Endothelial cell (in vitro differentiated cells): Measurements from ENCODE around the gene INO80B. TPM values are rescaled to one million over a fixed set of nuclear protein-coding genes. Genes with fewer than 3 reads are reported as not detected.

Experiments
- DNase-seq: peaks from one replicate; pipeline ENCODE4 v3.0.0; 2021; ENCODE audit warnings: low spot score
- H3K27ac Mint-ChIP-seq: one replicate; pipeline ENCODE4 v1.8.0; 2021; ENCODE audit warnings: mixed read lengths, inconsistent platforms; ENCODE audit not compliant: unreplicated experiment
- H3K27me3 Mint-ChIP-seq: one replicate; pipeline ENCODE4 v1.8.0; 2021; ENCODE audit warnings: mild to moderate bottlenecking, moderate library complexity, mixed read lengths, inconsistent platforms; ENCODE audit not compliant: unreplicated experiment
- H3K36me3 Mint-ChIP-seq: one replicate; pipeline ENCODE4 v1.8.0; 2021; ENCODE audit warnings: mild to moderate bottlenecking, low read depth, mixed read lengths, inconsistent platforms; ENCODE audit not compliant: unreplicated experiment
- H3K4me1 Mint-ChIP-seq: one replicate; pipeline ENCODE4 v1.8.0; 2021; ENCODE audit warnings: mild to moderate bottlenecking, mixed read lengths, inconsistent platforms; ENCODE audit not compliant: unreplicated experiment
- H3K4me3 Mint-ChIP-seq: one replicate; pipeline ENCODE4 v1.8.0; 2021; ENCODE audit warnings: mild to moderate bottlenecking, mixed read lengths, inconsistent platforms; ENCODE audit not compliant: unreplicated experiment
- H3K9me3 Mint-ChIP-seq: one replicate; pipeline ENCODE4 v1.8.0; 2021; ENCODE audit warnings: mixed read lengths, inconsistent platforms; ENCODE audit not compliant: unreplicated experiment
- total RNA-seq: library from RNA; stranded (reverse); fragmentation: NEBNext Ultra II Directional; extraction: Animal tissue kit (Norgen Biotek cat#: 25700); gene quantifications from one replicate; pipeline ENCODE4 v1.2.1, GENCODE V29; 2021; ENCODE audit not compliant: unreplicated experiment
- TF ChIP-seq, protein P1 (sequence below): fragments of 200-600 bp; sonication (generic); IDR thresholded peaks from one replicate; pipeline ENCODE4 v1.5.0; 2021; ENCODE audit warnings: antibody characterized with exemption; ENCODE audit not compliant: unreplicated experiment

INO80B gene
- total RNA-seq, 1 donor from 2014 or later = 22.1 TPM

DNA sequence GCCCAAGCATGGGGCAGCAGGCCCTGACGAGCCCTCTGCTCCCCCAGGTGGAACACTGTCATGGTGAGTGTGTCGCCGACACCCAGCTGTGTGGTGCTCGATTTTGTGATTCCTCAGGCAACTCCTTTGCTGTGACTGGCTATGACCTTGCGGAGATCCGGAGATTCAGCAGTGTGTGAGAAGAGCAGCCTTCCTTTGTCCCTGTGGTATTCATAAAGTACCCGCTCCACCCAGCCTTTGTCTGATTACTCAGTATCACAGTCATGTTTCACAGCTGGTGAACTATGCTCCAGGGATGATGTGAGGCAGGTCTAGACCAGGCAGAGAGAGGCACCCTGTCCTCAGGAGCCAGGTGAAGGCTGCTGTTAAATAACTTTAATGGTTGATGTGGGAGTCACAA, 29.4 kb upstream of the INO80B start:
- no peak for DNase-seq
- peaks cover 51% of the 10 kb centered on the region for H3K36me3 Mint-ChIP-seq
- H3K27me3 Mint-ChIP-seq = peaks cover 14% of the 10 kb centered on the region
- H3K9me3 Mint-ChIP-seq = no peaks in the 10 kb centered on the region
- TF ChIP-seq, protein P1, sequence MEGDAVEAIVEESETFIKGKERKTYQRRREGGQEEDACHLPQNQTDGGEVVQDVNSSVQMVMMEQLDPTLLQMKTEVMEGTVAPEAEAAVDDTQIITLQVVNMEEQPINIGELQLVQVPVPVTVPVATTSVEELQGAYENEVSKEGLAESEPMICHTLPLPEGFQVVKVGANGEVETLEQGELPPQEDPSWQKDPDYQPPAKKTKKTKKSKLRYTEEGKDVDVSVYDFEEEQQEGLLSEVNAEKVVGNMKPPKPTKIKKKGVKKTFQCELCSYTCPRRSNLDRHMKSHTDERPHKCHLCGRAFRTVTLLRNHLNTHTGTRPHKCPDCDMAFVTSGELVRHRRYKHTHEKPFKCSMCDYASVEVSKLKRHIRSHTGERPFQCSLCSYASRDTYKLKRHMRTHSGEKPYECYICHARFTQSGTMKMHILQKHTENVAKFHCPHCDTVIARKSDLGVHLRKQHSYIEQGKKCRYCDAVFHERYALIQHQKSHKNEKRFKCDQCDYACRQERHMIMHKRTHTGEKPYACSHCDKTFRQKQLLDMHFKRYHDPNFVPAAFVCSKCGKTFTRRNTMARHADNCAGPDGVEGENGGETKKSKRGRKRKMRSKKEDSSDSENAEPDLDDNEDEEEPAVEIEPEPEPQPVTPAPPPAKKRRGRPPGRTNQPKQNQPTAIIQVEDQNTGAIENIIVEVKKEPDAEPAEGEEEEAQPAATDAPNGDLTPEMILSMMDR = no peak
- H3K27ac Mint-ChIP-seq = peak overlapping the region; percentile 68
- peak overlapping the region; percentile 78 for H3K4me3 Mint-ChIP-seq
- H3K4me1 Mint-ChIP-seq = peaks cover 13% of the 10 kb centered on the region

DNA sequence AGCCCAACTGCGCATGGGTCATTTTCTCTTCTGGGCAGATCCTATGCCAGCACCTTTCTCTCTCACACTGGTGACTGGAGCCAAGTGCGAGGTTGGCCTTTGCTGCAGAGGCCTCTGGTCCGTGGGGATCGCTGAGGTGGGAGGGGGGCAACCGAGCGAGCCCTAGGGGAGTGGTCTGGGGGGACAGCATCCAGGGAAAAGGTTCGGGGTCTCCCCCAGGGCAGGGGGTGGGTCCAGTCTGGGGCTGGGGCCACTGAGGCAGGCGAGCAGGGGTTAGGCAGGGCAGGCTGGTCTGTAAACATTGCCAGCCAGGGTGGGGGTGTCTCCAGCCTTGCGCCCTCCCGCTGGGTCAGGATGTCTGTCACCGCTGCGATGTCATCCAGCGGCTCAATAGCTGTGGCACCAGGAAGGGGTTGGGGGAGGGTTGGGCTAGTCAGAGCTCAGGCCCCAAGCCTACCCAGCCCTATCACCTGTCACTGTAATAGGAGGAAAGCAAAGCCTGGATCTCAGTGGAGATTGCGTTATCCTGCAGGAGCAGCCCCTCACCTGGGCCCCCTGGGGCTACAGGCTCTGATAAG, 28.6 kb upstream of the INO80B start:
- Mint-ChIP-seq H3K4me1 (peaks cover 10% of the 10 kb centered on the region), H3K27ac (no peak overlapping the region), H3K9me3 (no peaks in the 10 kb centered on the region), H3K27me3 (peaks cover 17% of the 10 kb centered on the region), H3K4me3 (peak overlapping the region; percentile 51), H3K36me3 (peaks cover 51% of the 10 kb centered on the region)
- TF ChIP-seq, protein P1 = no peak
- no peak for DNase-seq

DNA sequence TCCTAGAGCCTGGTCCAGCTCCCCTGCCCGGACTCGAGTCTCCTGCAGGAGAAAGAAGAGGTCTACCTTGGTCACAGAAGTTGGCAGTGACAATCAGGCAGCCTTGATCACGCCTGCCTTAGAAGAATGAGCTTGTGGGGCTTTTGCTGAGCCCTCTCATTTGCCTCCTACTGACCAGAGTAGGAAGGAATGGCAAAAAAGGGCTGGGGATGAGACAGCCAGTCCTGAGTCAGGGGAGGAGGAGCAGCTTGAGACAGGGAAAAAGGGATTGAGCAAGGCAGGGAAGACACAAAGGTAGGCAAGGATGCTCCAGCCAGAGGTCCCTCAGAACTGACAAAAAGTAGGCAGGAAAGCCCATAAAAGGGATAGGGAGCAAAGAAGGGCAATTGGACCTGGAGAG, 27.3 kb upstream of the INO80B start:
- Mint-ChIP-seq H3K9me3 (no peaks in the 10 kb centered on the region), H3K36me3 (peaks cover 61% of the 10 kb centered on the region), H3K27ac (no peak overlapping the region), H3K27me3 (peaks cover 14% of the 10 kb centered on the region), H3K4me1 (peaks cover 16% of the 10 kb centered on the region), H3K4me3 (peak overlapping the region; percentile 78)
- TF ChIP-seq, protein P1 = no peak
- no peak for DNase-seq

DNA sequence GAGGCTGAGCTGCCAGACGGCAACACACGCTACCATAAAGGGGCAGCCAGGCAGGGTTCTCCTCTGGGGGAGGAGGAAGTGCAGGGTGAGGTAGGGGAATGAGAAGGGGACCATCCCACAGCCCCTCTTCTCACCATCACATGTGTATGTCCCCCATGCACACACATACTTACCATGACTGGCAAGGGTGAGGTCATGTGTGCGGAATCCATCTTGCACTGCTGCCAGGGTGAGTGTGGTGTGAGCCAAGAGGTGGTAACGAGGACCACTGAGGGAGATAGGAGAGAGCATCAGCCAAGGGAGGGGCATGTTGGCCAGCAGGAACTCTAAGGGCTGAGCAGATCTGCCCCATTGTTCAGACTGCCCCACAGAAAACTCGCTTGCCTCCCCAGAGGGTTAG, 26.2 kb upstream of the INO80B start:
- DNase-seq = no peak
- Mint-ChIP-seq H3K27me3 (peaks cover 12% of the 10 kb centered on the region), H3K4me3 (peak overlapping the region; percentile 16), H3K36me3 (peaks cover 58% of the 10 kb centered on the region), H3K9me3 (no peaks in the 10 kb centered on the region), H3K4me1 (peaks cover 14% of the 10 kb centered on the region), H3K27ac (peak overlapping the region; percentile 24)
- TF ChIP-seq, protein P1 = no peak

DNA sequence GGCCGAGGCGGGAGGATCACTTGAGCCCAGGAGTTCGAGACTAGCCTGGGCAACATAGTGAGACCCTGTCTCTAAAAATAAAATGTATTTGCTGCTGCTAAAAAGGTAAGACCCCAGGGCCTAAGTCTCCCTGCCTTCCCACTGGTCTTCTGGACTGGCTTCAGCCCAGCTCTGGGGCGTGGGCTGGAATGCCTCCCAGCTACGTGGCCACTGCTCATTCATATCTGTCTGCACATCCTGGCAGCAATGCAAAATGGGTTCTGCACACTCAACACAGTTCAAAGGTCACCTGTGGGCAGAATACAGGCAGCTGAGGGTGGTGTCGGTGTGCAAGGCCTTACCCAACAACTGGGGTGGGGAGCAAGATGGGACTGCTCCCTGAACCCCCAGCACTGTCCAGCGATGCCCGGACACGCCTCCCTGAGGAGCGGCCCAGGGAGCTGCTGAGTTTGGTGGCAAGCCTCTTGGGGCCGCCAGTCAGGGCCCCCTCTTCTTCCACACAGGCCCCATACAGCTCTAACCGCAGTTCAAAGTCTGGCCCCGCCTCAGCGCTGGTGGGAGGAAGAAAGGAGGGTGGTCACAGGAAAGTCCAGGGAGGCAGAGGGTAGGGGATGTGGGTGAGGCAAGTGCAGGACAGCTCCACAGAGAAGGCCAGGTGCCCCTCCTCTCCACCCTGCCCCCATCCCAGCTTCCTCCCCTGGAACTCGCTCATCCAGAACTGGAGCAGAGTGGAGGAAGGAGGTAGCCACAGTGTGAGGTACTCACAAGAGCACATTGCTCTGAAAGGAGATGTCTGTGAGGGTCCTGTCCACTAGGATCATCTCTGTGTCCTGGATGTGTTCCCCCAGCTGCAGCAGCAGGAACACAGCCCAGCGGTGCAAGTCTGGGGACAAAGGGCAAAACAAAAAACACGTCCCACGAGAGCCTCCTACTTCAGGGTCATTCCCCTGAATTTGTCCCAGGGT, 25.1 kb upstream of the INO80B start:
- H3K4me3 Mint-ChIP-seq = no peak overlapping the region
- DNase-seq = no peak
- H3K4me1 Mint-ChIP-seq = peaks cover 14% of the 10 kb centered on the region
- H3K27me3 Mint-ChIP-seq = peaks cover 17% of the 10 kb centered on the region
- peaks cover 56% of the 10 kb centered on the region for H3K36me3 Mint-ChIP-seq
- H3K9me3 Mint-ChIP-seq = no peaks in the 10 kb centered on the region
- TF ChIP-seq, protein P1 = no peak
- H3K27ac Mint-ChIP-seq = peak overlapping the region; percentile 42
